HG03025 (cell line): ENCODE data around the gene DDX50.
"Not testable (repeated sequence)": the region's sequence is repeated elsewhere in the genome, so short reads cannot be mapped to it uniquely, and the experiment has no call there.

Experiments
- ATAC-seq: cut with Tn5 transposase; IDR thresholded peaks from one replicate; pipeline ENCODE4 v1.9.1; 2021; ENCODE audit warnings: mild to moderate bottlenecking, moderate library complexity; ENCODE audit not compliant: unreplicated experiment, low FRiP score

Gene DDX50

DNA sequence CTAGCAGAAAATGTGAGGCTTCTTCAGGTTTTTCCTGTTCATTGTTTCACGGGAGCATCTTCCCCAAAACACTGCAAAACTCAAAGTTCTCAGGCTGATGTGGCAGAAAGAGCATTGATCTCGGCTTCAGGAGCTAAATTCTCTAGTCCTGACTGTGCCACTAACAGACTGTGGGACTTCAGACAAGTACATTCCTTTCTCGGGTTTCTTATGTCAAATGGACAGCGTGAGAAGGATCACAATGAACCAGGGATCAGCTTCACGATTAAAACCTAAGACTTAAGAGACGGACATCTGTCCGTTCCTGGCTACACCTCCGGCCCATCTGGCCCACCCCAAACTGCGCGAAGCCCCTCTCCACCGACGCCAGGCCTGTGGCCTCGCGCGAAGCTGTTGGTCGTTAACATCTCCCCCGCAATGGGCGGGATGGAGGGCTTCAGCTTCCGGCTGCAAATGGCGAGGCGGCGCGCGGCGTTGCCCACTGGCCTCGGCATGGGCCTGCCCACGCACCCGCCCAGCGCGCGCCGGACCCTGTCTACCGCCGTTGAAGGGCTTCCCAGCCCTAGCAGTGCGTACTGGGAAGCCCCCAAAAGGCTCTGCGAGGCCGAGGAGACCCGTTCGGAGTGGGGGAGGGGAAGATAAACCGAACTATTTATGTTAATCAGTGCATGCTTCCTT is 549 bp upstream of the DDX50 start:
- ATAC-seq: peak; percentile 26

DNA sequence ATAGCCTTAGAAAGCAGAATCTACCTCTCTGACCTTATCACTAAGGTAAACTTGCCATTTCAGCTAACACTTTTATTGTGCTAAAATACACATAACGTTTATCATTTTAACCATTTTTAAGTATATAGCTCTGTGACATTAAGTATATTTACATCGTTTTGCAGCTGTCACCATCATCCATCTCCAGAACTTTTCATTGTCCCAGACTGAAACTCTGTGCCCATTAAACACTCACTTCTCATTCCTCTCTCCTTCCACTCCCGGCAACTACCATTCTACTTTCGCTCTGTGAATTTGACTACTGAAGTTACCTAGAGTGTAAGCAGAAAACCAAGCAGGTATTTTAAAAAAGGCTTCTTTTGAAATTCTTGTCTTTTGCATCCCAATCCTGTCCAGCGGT is 1.3 kb downstream of the DDX50 start:
- ATAC-seq: no peak

DNA sequence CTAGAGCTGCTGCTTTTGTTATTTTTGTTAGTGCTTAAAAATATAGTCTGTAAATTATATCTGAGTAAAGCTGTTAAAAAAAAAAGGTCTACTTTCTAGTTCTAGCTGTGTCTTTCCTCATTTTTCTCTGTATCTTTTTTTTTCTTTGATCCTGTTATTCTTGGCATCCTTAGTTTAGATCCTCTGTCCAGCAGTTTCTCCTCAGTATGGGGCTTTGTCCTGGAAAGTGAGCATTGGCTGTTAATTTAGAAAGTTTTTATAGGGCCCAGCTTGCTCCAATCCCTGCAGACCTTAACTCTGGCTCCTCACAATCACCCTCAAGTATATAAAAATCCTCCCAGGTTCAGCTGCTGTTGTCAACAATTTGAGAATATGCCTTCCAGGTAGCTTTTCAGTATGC is 23.5 kb downstream of the DDX50 start:
- ATAC-seq: no peak

GRCh38 chr10:68925489-68925888 is 24.4 kb downstream of the DDX50 start:
- ATAC-seq: no peak

DNA sequence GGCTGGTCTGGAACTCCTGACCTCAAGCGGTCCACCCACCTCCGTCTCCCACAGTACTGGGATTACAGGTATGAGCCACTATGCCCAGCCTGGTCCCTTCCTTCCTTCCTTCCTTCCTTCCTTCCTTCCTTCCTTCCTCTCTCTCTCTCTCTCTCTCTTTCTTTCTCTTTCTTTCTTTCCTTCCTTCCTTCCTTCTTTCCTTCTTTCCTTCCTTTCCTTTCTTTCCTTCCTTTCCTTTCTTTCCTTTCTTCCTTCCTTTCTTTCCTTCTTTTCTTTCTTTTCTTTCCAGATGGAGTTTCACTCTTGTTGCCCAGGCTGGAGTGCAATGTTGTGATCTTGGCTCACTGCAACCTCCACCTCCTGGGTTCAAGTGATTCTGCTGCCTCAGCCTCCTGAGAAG is 28.0 kb downstream of the DDX50 start:
- ATAC-seq: not testable (repeated sequence)

- ATAC-seq: not testable (repeated sequence)
These were observed 28.8 kb downstream of the DDX50 start for GRCh38 chr10:68929888-68930287.

- ATAC-seq: not testable (repeated sequence)
These were observed 31.7 kb downstream of the DDX50 start for GRCh38 chr10:68932860-68933259.

GRCh38 chr10:68934994-68935393 is 33.9 kb downstream of the DDX50 start:
- ATAC-seq: no peak

- no peak for ATAC-seq
These were observed 37.0 kb downstream of the DDX50 start for GRCh38 chr10:68938117-68938516.

GRCh38 chr10:68938884-68939283 is 37.8 kb downstream of the DDX50 start:
- ATAC-seq: no peak

DNA sequence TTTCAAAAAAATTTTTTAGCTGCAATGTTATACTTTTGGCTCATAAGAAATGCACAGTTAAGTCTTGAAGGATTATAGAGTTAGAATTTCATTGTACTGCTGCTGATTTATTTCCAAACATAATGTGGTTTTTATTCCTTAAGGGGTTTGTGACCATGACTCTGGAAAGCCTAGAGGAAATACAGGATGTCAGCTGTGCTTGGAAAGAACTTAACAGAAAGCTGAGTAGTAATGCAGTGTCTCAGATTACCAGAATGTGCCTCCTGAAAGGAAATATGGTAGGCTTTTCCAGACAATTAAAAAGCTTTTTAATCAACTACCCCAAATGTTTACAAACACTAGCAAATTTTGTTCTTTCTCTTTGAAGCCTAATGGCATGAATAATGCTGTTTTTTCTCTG is 39.8 kb downstream of the DDX50 start:
- ATAC-seq: not testable (repeated sequence)

DNA sequence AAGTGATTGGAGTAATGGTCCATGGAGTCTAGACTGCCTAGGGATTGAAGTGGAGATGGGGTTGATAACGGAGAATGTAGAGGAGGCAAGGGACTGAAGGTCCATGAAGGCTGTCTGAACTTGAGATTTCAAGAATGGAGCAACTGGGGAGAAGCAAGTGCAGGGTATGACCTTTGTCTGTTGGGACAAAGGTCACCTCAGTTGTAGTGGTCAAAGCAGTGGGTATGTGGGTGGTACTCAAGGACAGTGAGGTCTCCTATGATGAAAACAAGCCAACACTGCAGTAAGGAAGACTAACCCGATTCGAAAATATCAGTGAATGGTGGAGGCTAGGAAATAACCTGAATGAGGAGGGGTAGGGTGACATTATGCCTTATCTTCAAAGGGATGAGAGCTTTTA is 49.5 kb downstream of the DDX50 start:
- ATAC-seq: no peak

- ATAC-seq: no peak
These were observed 53.8 kb downstream of the DDX50 start for GRCh38 chr10:68954904-68955303.

GRCh38 chr10:68955355-68955831 is 54.3 kb downstream of the DDX50 start:
- ATAC-seq: no peak

GRCh38 chr10:68955832-68956532 is 54.9 kb downstream of the DDX50 start, which contains the start of gene DDX21:
DDX21 (plus strand) TSS chr10:68956170; CDS start chr10:68956226, 56 bp downstream.
- peak; percentile 87 for ATAC-seq

DNA sequence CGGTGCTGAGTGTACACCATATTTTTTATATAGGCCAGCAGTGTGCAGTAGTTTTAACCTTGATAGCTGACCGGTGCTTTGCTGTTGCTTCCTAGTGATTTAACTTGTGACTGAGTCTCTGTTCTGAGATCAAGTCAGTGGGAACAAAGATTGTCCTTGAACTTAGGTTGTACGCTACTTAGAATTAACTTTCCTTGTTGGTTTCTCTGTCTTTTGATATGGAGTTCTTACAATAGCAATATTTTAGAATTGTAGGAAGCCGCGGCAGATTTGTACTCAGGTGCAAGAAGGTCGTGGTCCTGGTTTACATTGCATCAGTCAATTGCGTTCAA is 56.1 kb downstream of the DDX50 start:
- no peak for ATAC-seq

GRCh38 chr10:68957654-68958053 is 56.5 kb downstream of the DDX50 start:
- no peak for ATAC-seq

- no peak for ATAC-seq
These were observed 58.8 kb downstream of the DDX50 start for GRCh38 chr10:68959695-68960527.

GRCh38 chr10:68963151-68963550 is 62.0 kb downstream of the DDX50 start:
- ATAC-seq: no peak

DNA sequence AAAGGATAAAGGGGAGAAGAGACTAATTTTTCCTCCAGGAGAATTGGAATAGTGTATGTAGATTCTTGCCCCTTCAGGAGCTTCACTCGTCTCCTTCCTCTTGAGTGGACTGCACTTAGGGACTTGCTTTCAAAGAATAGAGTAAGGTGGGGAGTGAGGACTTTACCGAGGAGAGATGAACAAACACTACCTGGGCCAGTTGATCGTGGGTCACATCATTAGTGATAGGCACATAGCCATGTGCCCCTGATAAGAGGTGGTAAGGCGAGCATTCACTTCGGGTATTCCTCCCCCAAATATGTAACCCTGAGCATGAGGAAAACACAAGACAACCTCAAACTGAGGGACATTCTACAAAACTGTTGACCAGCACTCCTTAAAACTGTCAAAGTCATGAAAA is 72.9 kb downstream of the DDX50 start:
- no peak for ATAC-seq

GRCh38 chr10:68975936-68976473 is 74.9 kb downstream of the DDX50 start:
- ATAC-seq: not testable (repeated sequence)
